ENCODE data around the gene TMEM135.
"Not testable (repeated sequence)": the region's sequence is repeated elsewhere in the genome, so short reads cannot be mapped to it uniquely, and the experiment has no call there.

TMEM135 gene

GRCh38 chr11:87020336-87020735 is 17.4 kb upstream of the TMEM135 start:
- DNase-seq (ENCODE audit: low read depth): no peak
- no peak for TF ChIP-seq CTCF (IDR thresholded peaks at IDR 0.05; ENCODE audit: low read length, missing control alignments)
- no peak overlapping the region for H3K4me3 ChIP-seq (replicated peaks; ENCODE audit: low read depth, low read length)

GRCh38 chr11:87020764-87021365 is 16.9 kb upstream of the TMEM135 start:
- no peak overlapping the region for H3K4me3 ChIP-seq (replicated peaks; ENCODE audit: low read depth, low read length)
- TF ChIP-seq CTCF (IDR thresholded peaks at IDR 0.05; ENCODE audit: low read length, missing control alignments): no peak
- peak; percentile 19 for DNase-seq (ENCODE audit: low read depth)

GRCh38 chr11:87022254-87022653 is 15.5 kb upstream of the TMEM135 start:
- DNase-seq (ENCODE audit: low read depth): no peak
- no peak for TF ChIP-seq CTCF (IDR thresholded peaks at IDR 0.05; ENCODE audit: low read length, missing control alignments)
- H3K4me3 ChIP-seq (replicated peaks; ENCODE audit: low read depth, low read length): no peak overlapping the region

GRCh38 chr11:87022738-87023137 is 15.0 kb upstream of the TMEM135 start:
- no peak for TF ChIP-seq CTCF (IDR thresholded peaks at IDR 0.05; ENCODE audit: low read length, missing control alignments)
- no peak for DNase-seq (ENCODE audit: low read depth)
- no peak overlapping the region for H3K4me3 ChIP-seq (replicated peaks; ENCODE audit: low read depth, low read length)

GRCh38 chr11:87026415-87026814 is 11.3 kb upstream of the TMEM135 start:
- H3K4me3 ChIP-seq (replicated peaks; ENCODE audit: low read depth, low read length); DNase-seq (ENCODE audit: low read depth): not testable (repeated sequence)

- no peak overlapping the region for H3K4me3 ChIP-seq (replicated peaks; ENCODE audit: low read depth, low read length)
- no peak for DNase-seq (ENCODE audit: low read depth)
- no peak for TF ChIP-seq CTCF (IDR thresholded peaks at IDR 0.05; ENCODE audit: low read length, missing control alignments)
Measured at GRCh38 chr11:87030458-87031054, 7.2 kb upstream of the TMEM135 start.

- TF ChIP-seq CTCF (IDR thresholded peaks at IDR 0.05; ENCODE audit: low read length, missing control alignments): no peak
- H3K4me3 ChIP-seq (replicated peaks; ENCODE audit: low read depth, low read length): no peak overlapping the region
- no peak for DNase-seq (ENCODE audit: low read depth)
Measured at GRCh38 chr11:87031433-87032170, 6.1 kb upstream of the TMEM135 start.
